CD4-positive, alpha-beta T cell (primary cell): Measurements from ENCODE around the gene SLC22A7. TPM values are rescaled to one million over a fixed set of nuclear protein-coding genes. Genes with fewer than 3 reads are reported as not detected.
"Not testable (repeated sequence)": the region's sequence is repeated elsewhere in the genome, so short reads cannot be mapped to it uniquely, and the experiment has no call there.

Experiments
- ATAC-seq: fragments of 200-7000 bp; cut with Tn5 transposase; one replicate; pipeline ENCODE4 v1.10.0; 2022; ENCODE audit warnings: mild to moderate bottlenecking; ENCODE audit not compliant: poor library complexity
- CTCF ChIA-PET: fragments of 350-600 bp; sonication (Branson Sonifier 250); formaldehyde crosslinking; loops from one replicate; lab custom pipeline; 2021; ENCODE audit warnings: antibody characterized with exemption, inconsistent platforms; lab: Charles Lee
- POLR2A ChIA-PET: fragments of 350-600 bp; sonication (Branson Sonifier 250); formaldehyde crosslinking; loops from one replicate; lab custom pipeline; 2021; ENCODE audit warnings: antibody characterized with exemption, inconsistent platforms; lab: Charles Lee
- DNase-seq, 14 experiments: peaks; one replicate each; pipeline ENCODE4 v3.0.0-alpha.2; 2013 to 2020; ENCODE audit warnings: mixed read lengths in 2 of 14
- H3K27ac ChIP-seq, 2 donors: one replicate each; pipeline versions ENCODE4 v1.5.1 to v1.7.0; 2013; ENCODE audit warnings: low read length in 2 of 2, low read depth in 1 of 2, mild to moderate bottlenecking in 1 of 2
- H3K27me3 ChIP-seq, 2 experiments: 1 replicate in 1 of 2; 2 replicates in 1 of 2; pipeline versions ENCODE4 v1.6.1 to v1.7.0; 2013; ENCODE audit warnings: low read length in 2 of 2, control low read depth in 1 of 2, mild to moderate bottlenecking in 1 of 2, moderate library complexity in 1 of 2; ENCODE audit not compliant: insufficient read depth in 2 of 2, control insufficient read depth in 1 of 2
- H3K36me3 ChIP-seq: one replicate; pipeline ENCODE4 v1.6.1; 2013; ENCODE audit warnings: low read length, control low read depth; ENCODE audit not compliant: insufficient read depth
- H3K4me1 ChIP-seq: one replicate; pipeline ENCODE4 v1.6.1; 2013; ENCODE audit warnings: low read length, control low read depth; ENCODE audit not compliant: insufficient read depth
- H3K4me3 ChIP-seq: one replicate; pipeline ENCODE4 v1.5.1; 2013; ENCODE audit warnings: mild to moderate bottlenecking, low read length, moderate library complexity
- H3K9me3 ChIP-seq, 2 experiments: 1 replicate in 1 of 2; 2 replicates in 1 of 2; pipeline versions ENCODE4 v1.6.1 to v1.7.0; 2013; ENCODE audit warnings: low read length in 2 of 2, mild to moderate bottlenecking in 2 of 2, control low read depth in 1 of 2, moderate library complexity in 1 of 2; ENCODE audit not compliant: control insufficient read depth in 1 of 2, insufficient read depth in 1 of 2
- H3K27ac Mint-ChIP-seq: one replicate; pipeline ENCODE4 v1.8.0; 2020; ENCODE audit warnings: mixed read lengths
- H3K27me3 Mint-ChIP-seq: one replicate; pipeline ENCODE4 v1.8.0; 2021; ENCODE audit warnings: mixed read lengths
- H3K36me3 Mint-ChIP-seq: one replicate; pipeline ENCODE4 v1.8.0; 2021; ENCODE audit warnings: low read depth, mixed read lengths
- H3K4me1 Mint-ChIP-seq: one replicate; pipeline ENCODE4 v1.8.0; 2021; ENCODE audit warnings: low read depth, mixed read lengths
- H3K4me3 Mint-ChIP-seq: one replicate; pipeline ENCODE4 v1.8.0; 2020; ENCODE audit warnings: mild to moderate bottlenecking, mixed read lengths
- H3K9me3 Mint-ChIP-seq: one replicate; pipeline ENCODE4 v1.8.0; 2020; ENCODE audit warnings: mixed read lengths
- CTCF ChIP-seq: fragments of 200-600 bp; IDR thresholded peaks from one replicate; pipeline ENCODE4 v1.8.0; 2022; ENCODE audit warnings: antibody characterized with exemption, mild to moderate bottlenecking
- intact Hi-C, 2 experiments: fragments of 100-400 bp; cut with DNase I in 1 of 2; cut with micrococcal nuclease in 1 of 2; formaldehyde crosslinking; loops; one replicate each; pipeline versions ENCODE4 v1.15.1 to v1.9.0; 2023 to 2025; cut with DNase I, micrococcal nuclease
- total RNA-seq, 174 experiments: library from RNA in 2 of 174; stranded (reverse) in 2 of 174; gene quantifications; one replicate each; pipeline ENCODE4 v1.2.3 and lab custom pipeline; 2021 to 2026

Gene SLC22A7
- total RNA-seq, 2 experiments from 2014 or later: not detected

GRCh38 chr6:43347021-43347420 is 49.0 kb downstream of the SLC22A7 start:
- peaks cover 64% of the 10 kb centered on the region for H3K36me3 ChIP-seq
- peaks cover 48% of the 10 kb centered on the region for H3K36me3 Mint-ChIP-seq
- POLR2A ChIA-PET: no interaction called here
- H3K4me1 Mint-ChIP-seq: no peaks in the 10 kb centered on the region
- CTCF ChIA-PET: no interaction called here
- H3K27me3 ChIP-seq: no peaks in the 10 kb centered on the region
- H3K27me3 Mint-ChIP-seq: no peaks in the 10 kb centered on the region
- no peak for TF ChIP-seq CTCF
- no peak overlapping the region for H3K4me3 ChIP-seq
- DNase-seq (no peak), ATAC-seq (no peak)
- H3K27ac Mint-ChIP-seq: no peak overlapping the region
- H3K4me3 Mint-ChIP-seq: no peak overlapping the region
- intact Hi-C loops: loop anchor here in 1 of 2 experiments (10.0 kb wide), 1 partner anchor 52 kb away; the partner anchor contains the start of gene SLC22A7
- no peaks in the 10 kb centered on the region for H3K4me1 ChIP-seq
- no peak overlapping the region for H3K27ac ChIP-seq
- no peaks in the 10 kb centered on the region for H3K9me3 Mint-ChIP-seq
- H3K9me3 ChIP-seq: no peaks in the 10 kb centered on the region

GRCh38 chr6:43347444-43347843 is 49.4 kb downstream of the SLC22A7 start:
- Histone ChIP-seq H3K9me3 (no peaks in the 10 kb centered on the region), H3K4me1 (no peaks in the 10 kb centered on the region), H3K4me3 (no peak overlapping the region), H3K36me3 (peaks cover 62% of the 10 kb centered on the region), H3K27ac (no peak overlapping the region), H3K27me3 (no peaks in the 10 kb centered on the region)
- intact Hi-C loops: loop anchor here in 1 of 2 experiments (10.0 kb wide), 1 partner anchor 53 kb away; the partner anchor contains the start of gene SLC22A7
- peaks cover 1% of the 10 kb centered on the region for H3K4me1 Mint-ChIP-seq
- no peak overlapping the region for H3K4me3 Mint-ChIP-seq
- ChIA-PET POLR2A (no interaction called here), CTCF (no interaction called here)
- H3K27ac Mint-ChIP-seq: no peak overlapping the region
- TF ChIP-seq CTCF: no peak
- peaks cover 48% of the 10 kb centered on the region for H3K36me3 Mint-ChIP-seq
- no peak for ATAC-seq
- H3K9me3 Mint-ChIP-seq: no peaks in the 10 kb centered on the region
- H3K27me3 Mint-ChIP-seq: no peaks in the 10 kb centered on the region
- DNase-seq: no peak

- POLR2A ChIA-PET, H3K9me3 ChIP-seq, H3K27me3 ChIP-seq, H3K4me3 Mint-ChIP-seq, ATAC-seq, H3K27ac Mint-ChIP-seq, DNase-seq, H3K27ac ChIP-seq, H3K9me3 Mint-ChIP-seq, intact Hi-C loops, H3K4me3 ChIP-seq, H3K4me1 ChIP-seq, H3K27me3 Mint-ChIP-seq: not testable (repeated sequence)
- peaks cover 57% of the 10 kb centered on the region for H3K36me3 Mint-ChIP-seq
- CTCF ChIA-PET: interaction anchor here (1.0 kb wide), 1 partner anchor 46 kb away, joined by 3 read pairs; no protein-coding TSS in a partner anchor
- peaks cover 11% of the 10 kb centered on the region for H3K4me1 Mint-ChIP-seq
- H3K36me3 ChIP-seq: peaks cover 74% of the 10 kb centered on the region
Measured at GRCh38 chr6:43351951-43352350, 53.9 kb downstream of the SLC22A7 start.

Other genes starting within 250 kb of the SLC22A7 start
- 1 to 10 TPM; 5.9 to 6.9 TPM for gene CUL7, start 244.4 kb upstream of the SLC22A7 start, total RNA-seq
- 10 to 100 TPM; 42.8 to 48.0 TPM for gene MRPL2, start 238.8 kb upstream of the SLC22A7 start, total RNA-seq
- gene KLC4, start 238.6 kb upstream of the SLC22A7 start, total RNA-seq: 10 to 100 TPM; 39.6 to 40.8 TPM
- 1 to 10 TPM; 1.2 to 1.6 TPM for gene PTK7, start 221.9 kb upstream of the SLC22A7 start, total RNA-seq
- 10 to 100 TPM; 22.8 to 23.7 TPM for gene SRF, start 127.0 kb upstream of the SLC22A7 start, total RNA-seq
- gene CUL9, start 116.1 kb upstream of the SLC22A7 start, total RNA-seq: 10 to 100 TPM; 75.5 to 79.2 TPM
- gene DNPH1, start 68.8 kb upstream of the SLC22A7 start, total RNA-seq: 10 to 100 TPM; 27.3 to 30.6 TPM
- not detected for gene TTBK1, start 54.8 kb upstream of the SLC22A7 start, total RNA-seq
- gene CRIP3, start 10.6 kb downstream of the SLC22A7 start, total RNA-seq: 1 to 10 TPM; 1.8 to 2.0 TPM
- gene ZNF318, start 71.4 kb downstream of the SLC22A7 start, total RNA-seq: 10 to 100 TPM; 20.4 TPM
- 10 to 100 TPM; 35.7 to 38.5 TPM for gene ABCC10, start 129.3 kb downstream of the SLC22A7 start, total RNA-seq
- under 1 TPM; 0.19 to 0.36 TPM for gene DLK2, start 157.3 kb downstream of the SLC22A7 start, total RNA-seq
- 10 to 100 TPM; 23.6 to 24.4 TPM for gene TJAP1, start 179.3 kb downstream of the SLC22A7 start, total RNA-seq
- gene LRRC73, start 212.1 kb downstream of the SLC22A7 start, total RNA-seq: under 1 TPM; 0.45 to 0.52 TPM
- 10 to 100 TPM; 36.5 to 37.9 TPM for gene YIPF3, start 218.7 kb downstream of the SLC22A7 start, total RNA-seq
- 10 to 100 TPM; 46.6 to 47.8 TPM for gene POLR1C, start 218.8 kb downstream of the SLC22A7 start, total RNA-seq